IMR-90 (cell line): Measurements from ENCODE around the gene FABP7. TPM values are rescaled to one million over a fixed set of nuclear protein-coding genes. Genes with fewer than 3 reads are reported as not detected.
A peak's percentile ranks its signal among the peaks of the same experiment; 100 is the strongest.

Experiments used
- ATAC-seq: fragments of 200-7000 bp; cut with Tn5 transposase; 2 replicates; pipeline ENCODE4 v1.9.1; 2020; ENCODE audit warnings: low read depth, mild to moderate bottlenecking, moderate library complexity
- BruUV-seq: library from RNA; stranded (reverse); fragments of 400-500 nt; replicated peaks from 2 replicates; lab custom pipeline; 2021; lab: Mats Ljungman, UMichigan
- CTCF ChIA-PET: fragments of 300-600 bp; formaldehyde crosslinking; extraction: SDS; loops from one replicate; lab custom pipeline; 2021; ENCODE audit warnings: antibody characterized with exemption; lab: Yijun Ruan, JAX
- POLR2A ChIA-PET: fragments of 300-600 bp; sonication (Branson Sonifier 250); formaldehyde crosslinking; loops from one replicate; lab custom pipeline; 2022; ENCODE audit warnings: antibody characterized with exemption; ENCODE audit not compliant: unreplicated experiment; lab: Charles Lee
- DNase-seq: peaks from one replicate; pipeline ENCODE4 v3.0.0; 2013
- H2AFZ ChIP-seq: replicated peaks from 2 replicates; pipeline ENCODE3; 2013; ENCODE audit warnings: low read length, mild to moderate bottlenecking; ENCODE audit not compliant: poor library complexity
- H2AK5ac ChIP-seq: 2 replicates; pipeline ENCODE4 v1.6.1; 2013; ENCODE audit warnings: low read depth, low read length, inconsistent platforms
- H2AK9ac ChIP-seq: replicated peaks from 2 replicates; pipeline ENCODE3; 2013; ENCODE audit warnings: mild to moderate bottlenecking, low read depth, low read length, moderate library complexity; ENCODE audit not compliant: poor library complexity
- H2BK120ac ChIP-seq: 2 replicates; pipeline ENCODE4 v1.6.1; 2013; ENCODE audit warnings: low read depth, low read length, inconsistent platforms
- H2BK15ac ChIP-seq: 3 replicates; pipeline ENCODE4 v1.6.1; 2013; ENCODE audit warnings: low read depth, low read length, inconsistent platforms
- H2BK20ac ChIP-seq: 2 replicates; pipeline ENCODE4 v1.6.1; 2013; ENCODE audit warnings: low read depth, mild to moderate bottlenecking, inconsistent platforms, low read length, moderate library complexity
- H2BK5ac ChIP-seq: 2 replicates; pipeline ENCODE4 v1.6.1; 2013; ENCODE audit warnings: mild to moderate bottlenecking, low read depth, low read length, inconsistent platforms; ENCODE audit not compliant: poor library complexity, severe bottlenecking
- H3K14ac ChIP-seq: replicated peaks from 2 replicates; pipeline ENCODE4 v1.6.1; 2013; ENCODE audit warnings: low read depth, low read length, inconsistent platforms
- H3K18ac ChIP-seq: 2 replicates; pipeline ENCODE4 v1.6.1; 2013; ENCODE audit warnings: low read depth, low read length, control low read depth
- H3K23ac ChIP-seq: 2 replicates; pipeline ENCODE4 v1.6.1; 2013; ENCODE audit warnings: low read depth, low read length, inconsistent platforms
- H3K27ac ChIP-seq: 2 replicates; pipeline ENCODE4 v1.5.1; 2013; ENCODE audit warnings: mild to moderate bottlenecking, control low read depth, low read length; ENCODE audit not compliant: insufficient read depth
- H3K27me3 ChIP-seq: 2 replicates; pipeline ENCODE4 v1.6.1; 2013; ENCODE audit warnings: low read length; ENCODE audit not compliant: control insufficient read depth, insufficient read depth
- H3K36me3 ChIP-seq: 2 replicates; pipeline ENCODE4 v1.6.1; 2013; ENCODE audit warnings: low read length, mixed read lengths; ENCODE audit not compliant: control insufficient read depth, insufficient read depth
- H3K4ac ChIP-seq: 2 replicates; pipeline ENCODE4 v1.6.1; 2013; ENCODE audit warnings: low read depth, low read length, inconsistent platforms
- H3K4me1 ChIP-seq: 2 replicates; pipeline ENCODE4 v1.6.1; 2013; ENCODE audit warnings: low read length, mixed read lengths; ENCODE audit not compliant: control insufficient read depth, insufficient read depth
- H3K4me2 ChIP-seq: 2 replicates; pipeline ENCODE4 v1.6.1; 2013; ENCODE audit warnings: low read depth, mild to moderate bottlenecking, control low read depth, low read length, moderate library complexity
- H3K4me3 ChIP-seq: 2 replicates; pipeline ENCODE4 v1.5.1; 2013; ENCODE audit warnings: low read depth, mild to moderate bottlenecking, control low read depth, low read length, moderate library complexity; ENCODE audit not compliant: insufficient read depth
- H3K56ac ChIP-seq: 2 replicates; pipeline ENCODE4 v1.6.1; 2013; ENCODE audit warnings: low read length, inconsistent platforms; ENCODE audit not compliant: insufficient read depth; ENCODE audit errors: extremely low read depth
- H3K79me1 ChIP-seq, 2 experiments: 2 replicates each; pipeline ENCODE4 v1.6.1; 2013; ENCODE audit warnings: low read length in 2 of 2, inconsistent platforms in 1 of 2, low read depth in 1 of 2
- H3K9ac ChIP-seq: 2 replicates; pipeline ENCODE4 v1.6.1; 2013; ENCODE audit warnings: low read depth, low read length, control low read depth
- H3K9me1 ChIP-seq: 2 replicates; pipeline ENCODE4 v1.6.1; 2013; ENCODE audit warnings: low read length, inconsistent platforms; ENCODE audit not compliant: insufficient read depth
- H3K9me3 ChIP-seq: 2 replicates; pipeline ENCODE4 v1.6.1; 2013; ENCODE audit warnings: low read length; ENCODE audit not compliant: control insufficient read depth, insufficient read depth
- H4K20me1 ChIP-seq: 2 replicates; pipeline ENCODE4 v1.6.1; 2013; ENCODE audit warnings: low read length, inconsistent platforms; ENCODE audit not compliant: insufficient read depth
- H4K5ac ChIP-seq: 2 replicates; pipeline ENCODE4 v1.6.1; 2013; ENCODE audit warnings: mild to moderate bottlenecking, low read depth, low read length, control low read depth
- H4K8ac ChIP-seq, 2 experiments: 2 replicates each; pipeline ENCODE4 v1.6.1; 2013; ENCODE audit warnings: low read depth in 2 of 2, low read length in 2 of 2, control low read depth in 1 of 2, inconsistent platforms in 1 of 2
- H4K91ac ChIP-seq: 2 replicates; pipeline ENCODE4 v1.6.1; 2013; ENCODE audit warnings: low read depth, low read length, inconsistent platforms; ENCODE audit not compliant: insufficient read depth
- MAZ ChIP-seq: IDR thresholded peaks from 2 replicates; pipeline ENCODE4 v1.6.1; 2012; ENCODE audit warnings: low read depth, mild to moderate bottlenecking, low read length, improper control_type of control experiment, moderate library complexity, borderline replicate concordance
- NFE2L2 ChIP-seq: fragments of 150-350 bp; IDR thresholded peaks from 2 replicates; pipeline ENCODE4 v1.6.1; 2016; ENCODE audit warnings: low read depth, mild to moderate bottlenecking, low read length
- WGBS, 2 experiments: methylation state at CpG; one replicate each; pipeline versions ENCODE4 v1.1.5 to v1.1.7; 2013; ENCODE audit warnings: missing lambda C conversion rate in 2 of 2; ENCODE audit not compliant: insufficient read length in 1 of 2; ENCODE audit errors: extremely low coverage in 2 of 2; 5-methylcytosine and 5-hydroxymethylcytosine counted together
- dilution Hi-C: fragments of 300-500 bp; cut with HindIII; formaldehyde crosslinking; loops from one replicate; pipeline ENCODE4 v1.14.3; 2018; ENCODE audit warnings: low sequenced_read_pairs; ENCODE audit not compliant: unreplicated experiment
- in situ Hi-C: fragments of 300-500 bp; cut with MboI; formaldehyde crosslinking; loops from 3 replicates; pipeline ENCODE4 v1.14.3; 2019; ENCODE audit warnings: low sequenced_read_pairs, inconsistent platforms, mixed read lengths
- intact Hi-C: fragments of 100-400 bp; cut with micrococcal nuclease; formaldehyde crosslinking; loops from 2 replicates; pipeline ENCODE4 v1.10.0; 2022
- polyA plus RNA-seq, 3 experiments: library from polyadenylated mRNA; depleted of rRNA; stranded (reverse); fragments of >200 nt; gene quantifications; 2 replicates each; pipeline ENCODE4 v1.2.3, GENCODE V29; 2012; ENCODE audit warnings: low replicate concordance in 1 of 3
- total RNA-seq: library from RNA; depleted of rRNA; stranded (reverse); fragments of >200 nt; gene quantifications from 2 replicates; pipeline ENCODE4 v1.2.3, GENCODE V29; 2012

The FABP7 gene
- total and polyA plus RNA-seq, 2 of the 4 experiments (the other 2 are of a cell fraction): not detected

- Histone ChIP-seq H3K4ac (no peak overlapping the region), H4K20me1 (no peaks in the 10 kb centered on the region), H3K4me1 (no peaks in the 10 kb centered on the region), H4K91ac (no peak overlapping the region), H3K14ac (no peak overlapping the region), H3K9ac (no peak overlapping the region), H2AFZ (no peak overlapping the region), H3K27me3 (no peaks in the 10 kb centered on the region), H3K56ac (no peak overlapping the region), H3K18ac (peak overlapping the region; percentile 88), H2BK15ac (no peak overlapping the region), H4K5ac (peak overlapping the region; percentile 74; the same call in 1 of the 2 replicates), H2AK5ac (no peak overlapping the region), H3K23ac (no peak overlapping the region), H3K9me1 (no peaks in the 10 kb centered on the region), H2AK9ac (no peak overlapping the region), H2BK120ac (no peak overlapping the region), H3K27ac (peak overlapping the region; percentile 40; the same call in 1 of the 2 replicates), H3K4me3 (no peak overlapping the region), H3K9me3 (no peaks in the 10 kb centered on the region), H2BK5ac (no peak overlapping the region), H4K8ac (no peak overlapping the region), H3K4me2 (no peak overlapping the region; the same call in 1 of the 2 replicates), H2BK20ac (no peak overlapping the region), H3K79me1 (no peaks in the 10 kb centered on the region), H3K36me3 (no peaks in the 10 kb centered on the region)
- ATAC-seq (no peak), DNase-seq (no peak)
- ChIA-PET POLR2A (no interaction called here), CTCF (no interaction called here)
- in situ Hi-C loops: no loop called here
- TF ChIP-seq NFE2L2 (no peak), MAZ (no peak)
- WGBS, 2 experiments: 100% methylated on average over 1 of the region's 2 CpGs; no CpG with 5 or more reads in 1 of the 2 experiments
- intact Hi-C loops: no loop called here
- no TSS peak for BruUV-seq
- dilution Hi-C loops: no loop called here
These were observed 37.8 kb downstream of the FABP7 start for GRCh38 chr6:122817358-122817757.
